Pancreas (tissue), 10 donors: Measurements from ENCODE around the gene CSNK1E. TPM values are rescaled to one million over a fixed set of nuclear protein-coding genes. Genes with fewer than 3 reads are reported as not detected.

Experiments used
- ATAC-seq, 4 donors: fragments of 200-7000 bp; cut with Tn5 transposase; one replicate each; pipeline versions ENCODE4 v1.8.0 to v1.9.1; 2020; ENCODE audit warnings: mild to moderate bottlenecking in 4 of 4, moderate library complexity in 4 of 4
- DNase-seq, 6 donors: peaks; one replicate each; pipeline ENCODE4 v3.0.0-alpha.2; 2020
- FAIRE-seq: peaks from 2 replicates; lab custom pipeline; 2012; peaks lifted over from hg19 to GRCh38; lab: Jason Lieb, UNC
- H3K27ac ChIP-seq, 4 donors: fragments of 200-600 bp; sonication (generic); 1 replicate in 3 of 4; 2 replicates in 1 of 4; pipeline versions ENCODE4 v1.5.0 to v1.8.0; 2020
- H3K27me3 ChIP-seq, 4 donors: fragments of 200-600 bp; one replicate each; pipeline ENCODE4 v1.8.0; 2021
- H3K36me3 ChIP-seq, 3 donors: fragments of 200-600 bp; sonication (generic) in 1 of 3; one replicate each; pipeline versions ENCODE4 v1.5.0 to v1.8.0; 2020 to 2021
- H3K4me1 ChIP-seq, 3 donors: fragments of 200-600 bp; one replicate each; pipeline ENCODE4 v1.8.0; 2021
- H3K4me3 ChIP-seq, 4 donors: fragments of 200-600 bp; sonication (generic) in 2 of 4; one replicate each; pipeline versions ENCODE4 v1.5.0 to v1.8.0; 2020 to 2021
- H3K9me3 ChIP-seq, 4 donors: fragments of 200-600 bp; one replicate each; pipeline ENCODE4 v1.8.0; 2021
- WGBS, 2 donors: extraction: QIAGEN DNeasy Blood & Tissue Kit; methylation state at CpG; one replicate each; pipeline ENCODE4 v1.1.7; 2013; 5-methylcytosine and 5-hydroxymethylcytosine counted together
- intact Hi-C, 3 donors: fragments of 100-400 bp; cut with DNase I; formaldehyde crosslinking; loops; one replicate each; pipeline versions ENCODE4 v1.11.1 to v1.14.2; 2022
- polyA plus RNA-seq, 2 donors: library from polyadenylated mRNA; stranded (reverse); fragments of 200-250 nt; gene quantifications; one replicate each; pipeline ENCODE4 v1.2.3, GENCODE V29; 2013
- total RNA-seq, 6 donors: library from RNA; stranded (reverse); fragmentation: NEBNext Ultra II Directional in 4 of 6; extraction: Animal tissue kit (Norgen Biotek cat#: 25700) in 4 of 6; gene quantifications; one replicate each; pipeline versions ENCODE4 v1.2.1 to v1.2.4, GENCODE V29; 2021 to 2023
- TF ChIP-seq, protein P1 (sequence below), 4 donors: fragments of 200-600 bp; sonication (generic) in 3 of 4; IDR thresholded peaks; one replicate each; pipeline versions ENCODE4 v1.5.0 to v1.8.0; 2021; ENCODE audit warnings: antibody characterized with exemption in 4 of 4
- donor health status: healthy with polysubstance abuse.
- donor health status: DM: no; HTN: no; CAD: no; lungs with moderate emphysema.
- donor health status: DM: no; HTN: no; CAD: no.
- donor health status: control.
- donor health status: control.
- donor health status: Bipolar disorder and iron deficiency.
- donor health status: DM: yes; HTN: yes; CAD: no.
- donor health status: DM: no; HTN: no; CAD: no.
- donor health status: DM: no; HTN: no; CAD: no.
- donor health status: DM: yes; HTN: yes; CAD: no.

Gene CSNK1E
- total and polyA plus RNA-seq, 8 donors: 52.7 to 115 (median 61.7) TPM

DNA sequence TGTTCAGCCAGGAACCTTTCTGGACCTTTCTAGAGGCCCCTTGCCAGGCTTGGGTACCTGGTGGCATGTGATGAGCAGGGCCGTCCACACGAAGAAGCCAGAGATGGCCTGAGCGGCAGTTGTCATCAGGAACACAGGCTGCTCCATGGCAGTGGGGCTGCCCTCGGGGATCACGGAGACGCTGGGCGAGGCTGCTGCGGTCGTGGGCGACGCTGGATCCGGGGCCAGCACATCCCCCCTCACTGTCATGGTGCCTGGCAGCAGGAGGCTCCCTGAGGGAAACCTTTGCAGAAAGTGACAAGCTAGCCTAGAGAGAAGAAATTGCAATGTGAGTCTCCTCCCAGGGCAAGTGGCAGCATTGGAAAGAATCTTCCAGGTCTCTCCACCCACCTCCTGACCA is 69.5 kb downstream of the CSNK1E start:
- DNase-seq (no peak), FAIRE-seq (no peak), ATAC-seq (no peak)
- no peak overlapping the region for H3K27ac ChIP-seq
- H3K27me3 ChIP-seq: no peaks in the 10 kb centered on the region
- no peak overlapping the region for H3K4me3 ChIP-seq
- H3K9me3 ChIP-seq: no peaks in the 10 kb centered on the region
- TF ChIP-seq, protein P1, sequence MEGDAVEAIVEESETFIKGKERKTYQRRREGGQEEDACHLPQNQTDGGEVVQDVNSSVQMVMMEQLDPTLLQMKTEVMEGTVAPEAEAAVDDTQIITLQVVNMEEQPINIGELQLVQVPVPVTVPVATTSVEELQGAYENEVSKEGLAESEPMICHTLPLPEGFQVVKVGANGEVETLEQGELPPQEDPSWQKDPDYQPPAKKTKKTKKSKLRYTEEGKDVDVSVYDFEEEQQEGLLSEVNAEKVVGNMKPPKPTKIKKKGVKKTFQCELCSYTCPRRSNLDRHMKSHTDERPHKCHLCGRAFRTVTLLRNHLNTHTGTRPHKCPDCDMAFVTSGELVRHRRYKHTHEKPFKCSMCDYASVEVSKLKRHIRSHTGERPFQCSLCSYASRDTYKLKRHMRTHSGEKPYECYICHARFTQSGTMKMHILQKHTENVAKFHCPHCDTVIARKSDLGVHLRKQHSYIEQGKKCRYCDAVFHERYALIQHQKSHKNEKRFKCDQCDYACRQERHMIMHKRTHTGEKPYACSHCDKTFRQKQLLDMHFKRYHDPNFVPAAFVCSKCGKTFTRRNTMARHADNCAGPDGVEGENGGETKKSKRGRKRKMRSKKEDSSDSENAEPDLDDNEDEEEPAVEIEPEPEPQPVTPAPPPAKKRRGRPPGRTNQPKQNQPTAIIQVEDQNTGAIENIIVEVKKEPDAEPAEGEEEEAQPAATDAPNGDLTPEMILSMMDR (IDR thresholded peaks at IDR 0.05): no peak
- intact Hi-C loops: no loop called here
- 95 to 98% methylated on average over 12 of the region's 12 CpGs for WGBS, 2 donors
- H3K36me3 ChIP-seq: peaks cover 0 to 23% (median 0%) of the 10 kb centered on the region in 3 donors
- no peaks in the 10 kb centered on the region for H3K4me1 ChIP-seq

DNA sequence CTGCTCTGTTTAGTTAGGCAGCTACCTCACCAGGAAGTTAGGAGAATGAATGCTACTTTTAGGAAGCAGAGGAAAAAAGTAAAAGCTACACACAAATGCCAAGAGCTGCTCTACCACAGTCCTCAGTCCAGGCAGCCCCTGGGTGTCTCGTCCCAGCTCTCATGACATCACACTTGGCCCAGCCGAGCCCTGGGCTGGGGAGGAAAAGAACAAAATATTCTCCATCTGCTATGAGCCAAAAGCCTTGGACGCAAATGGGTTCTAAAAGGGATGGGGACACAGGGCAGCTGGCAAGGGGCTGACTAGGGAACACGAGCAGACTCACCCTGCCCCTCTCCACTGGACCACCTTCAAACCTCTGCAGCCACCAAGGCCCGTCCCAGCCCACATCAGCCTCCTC is 70.5 kb downstream of the CSNK1E start:
- TF ChIP-seq, protein P1 (IDR thresholded peaks at IDR 0.05): no peak
- no peaks in the 10 kb centered on the region for H3K9me3 ChIP-seq
- H3K36me3 ChIP-seq: peaks cover 0 to 23% (median 0%) of the 10 kb centered on the region in 3 donors
- H3K4me3 ChIP-seq: no peak overlapping the region
- DNase-seq (no peak), FAIRE-seq (no peak), ATAC-seq (peak in 1 of 4 donors; percentile 14)
- no peak overlapping the region for H3K27ac ChIP-seq
- no peaks in the 10 kb centered on the region for H3K27me3 ChIP-seq
- H3K4me1 ChIP-seq: no peaks in the 10 kb centered on the region
- WGBS, 2 donors: 77 to 79% methylated on average over 5 of the region's 5 CpGs
- intact Hi-C loops: no loop called here

DNA sequence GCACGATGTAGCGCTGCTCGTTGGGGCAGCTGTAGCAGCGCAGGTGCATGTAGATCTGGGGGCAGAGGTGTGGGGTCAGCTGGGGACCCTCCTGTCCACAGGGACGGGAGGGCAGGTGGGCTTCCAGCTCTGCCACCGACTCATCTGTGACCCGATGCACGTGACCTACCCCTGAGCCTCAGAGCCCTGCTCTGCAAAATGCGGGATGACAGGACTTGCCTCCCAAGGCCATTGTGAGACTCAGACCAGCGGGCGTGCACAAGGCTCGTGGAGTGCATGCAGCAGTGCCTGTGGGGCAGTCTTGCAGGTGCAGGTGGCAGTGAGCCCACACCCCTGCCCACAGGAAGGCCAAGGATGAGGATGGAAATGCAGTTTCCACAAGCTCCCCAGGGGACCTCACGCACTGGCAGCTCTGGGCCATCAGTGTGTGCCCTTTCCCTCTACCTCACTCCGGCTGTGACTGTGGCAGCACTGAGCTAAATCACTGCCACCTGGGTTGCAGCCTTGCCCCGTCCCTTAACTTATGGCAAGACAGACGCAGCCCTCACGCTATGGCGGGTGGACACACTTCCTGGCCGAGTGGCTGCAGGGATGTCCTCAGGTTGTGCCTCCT is 71.1 kb downstream of the CSNK1E start:
- intact Hi-C loops: no loop called here
- no peak for FAIRE-seq
- H3K27ac ChIP-seq: no peak overlapping the region

DNA sequence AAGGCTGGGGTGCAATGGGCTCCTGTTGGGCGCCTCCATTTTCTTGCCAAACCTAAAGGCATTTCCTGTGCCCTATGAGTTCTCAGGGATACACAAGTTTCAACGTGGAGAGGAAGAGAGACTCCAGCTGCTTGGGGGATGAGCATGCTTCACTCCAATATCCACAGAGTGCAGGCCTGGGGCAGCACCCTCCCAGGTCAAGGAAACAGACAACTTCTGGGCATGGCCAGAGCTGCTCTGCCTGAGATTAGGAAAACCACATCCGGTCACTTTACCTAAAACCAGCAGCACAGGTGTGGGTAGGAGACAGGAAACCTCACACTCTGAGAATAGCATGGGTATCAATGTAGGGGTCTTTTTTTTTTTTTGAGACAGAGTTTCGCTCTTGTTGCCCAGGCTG is 73.1 kb downstream of the CSNK1E start:
- Histone ChIP-seq H3K27me3 (no peaks in the 10 kb centered on the region), H3K4me3 (no peak overlapping the region), H3K27ac (no peak overlapping the region), H3K9me3 (no peaks in the 10 kb centered on the region), H3K36me3 (peaks cover 0 to 23% (median 0%) of the 10 kb centered on the region in 3 donors), H3K4me1 (peaks cover 3 to 13% (median 4%) of the 10 kb centered on the region in 3 donors)
- intact Hi-C loops: no loop called here
- TF ChIP-seq, protein P1 (IDR thresholded peaks at IDR 0.05): no peak
- no peak for FAIRE-seq
- no peak for DNase-seq
- ATAC-seq: no peak
- WGBS, 2 donors: 81 to 85% methylated on average over 4 of the region's 4 CpGs

More for the DNA sequence above, 71.1 kb downstream of the CSNK1E start:
- no peak for ATAC-seq
- H3K27me3 ChIP-seq: no peaks in the 10 kb centered on the region
- TF ChIP-seq, protein P1 (IDR thresholded peaks at IDR 0.05): no peak
- no peaks in the 10 kb centered on the region for H3K9me3 ChIP-seq
- 86 to 90% methylated on average over 19 of the region's 19 CpGs for WGBS, 2 donors
- H3K4me3 ChIP-seq: no peak overlapping the region
- DNase-seq: no peak
- H3K4me1 ChIP-seq: no peaks in the 10 kb centered on the region
- H3K36me3 ChIP-seq: peaks cover 0 to 23% (median 0%) of the 10 kb centered on the region in 3 donors
